GM18951 (cell line): ENCODE data around the gene ERGIC1.
A peak's percentile ranks its signal among the peaks of the same experiment; 100 is the strongest.

Experiments used
- POLR2A ChIP-seq: IDR thresholded peaks from 4 replicates; pipeline ENCODE4 v1.6.1; 2011; ENCODE audit warnings: mild to moderate bottlenecking; ENCODE audit not compliant: insufficient read length, insufficient read depth; ENCODE audit errors: extremely low read depth
- in situ Hi-C: fragments of 300-500 bp; cut with MboI; formaldehyde crosslinking; loops from one replicate; pipeline ENCODE4 v1.12.0; 2022; ENCODE audit warnings: low sequenced_read_pairs, mixed read lengths, inconsistent platforms; ENCODE audit not compliant: unreplicated experiment

ERGIC1 gene

GRCh38 chr5:172973127-172973916 lies 139.3 kb downstream of the ERGIC1 start:
- in situ Hi-C loops, result no loop called here
- TF ChIP-seq POLR2A, result no peak

- in situ Hi-C loops, result no loop called here
- no peak for TF ChIP-seq POLR2A
Measured at GRCh38 chr5:172973931-172974330, 139.9 kb downstream of the ERGIC1 start.

GRCh38 chr5:172975289-172975688 lies 141.2 kb downstream of the ERGIC1 start:
- in situ Hi-C loops, result loop anchor here (25.0 kb wide), 1 partner anchor 362 kb away; the partner anchor contains the start of gene STC2
- no peak for TF ChIP-seq POLR2A

GRCh38 chr5:172979778-172980177 lies 145.7 kb downstream of the ERGIC1 start:
- no peak for TF ChIP-seq POLR2A
- in situ Hi-C loops, result loop anchor here (10.0 to 25.0 kb wide), 2 partner anchors 165 to 358 kb away; partner anchors contain the start of genes BNIP1 and STC2

GRCh38 chr5:172981931-172982330 lies 147.9 kb downstream of the ERGIC1 start:
- TF ChIP-seq POLR2A, result no peak
- in situ Hi-C loops, result loop anchor here (10.0 to 25.0 kb wide), 2 partner anchors 163 to 355 kb away; partner anchors contain the start of genes BNIP1 and STC2

- peak; percentile 91 for TF ChIP-seq POLR2A
- in situ Hi-C loops, result loop anchor here (10.0 to 25.0 kb wide), 2 partner anchors 161 to 354 kb away; partner anchors contain the start of genes BNIP1 and STC2
Measured at GRCh38 chr5:172983542-172984243, 149.6 kb downstream of the ERGIC1 start, which contains the start of gene ATP6V0E1. Gene ATP6V0E1 (plus strand): TSS chr5:172983771. CDS start chr5:172983861, 90 bp downstream.

GRCh38 chr5:172984244-172984953 lies 150.3 kb downstream of the ERGIC1 start:
- in situ Hi-C loops, result loop anchor here (10.0 to 25.0 kb wide), 2 partner anchors 160 to 353 kb away; partner anchors contain the start of genes BNIP1 and STC2
- no peak for TF ChIP-seq POLR2A

- no peak for TF ChIP-seq POLR2A
- in situ Hi-C loops, result loop anchor here (10.0 to 25.0 kb wide), 2 partner anchors 159 to 352 kb away; partner anchors contain the start of genes BNIP1 and STC2
Measured at GRCh38 chr5:172985596-172985995, 151.5 kb downstream of the ERGIC1 start.

- no peak for TF ChIP-seq POLR2A
- in situ Hi-C loops, result loop anchor here (10.0 to 25.0 kb wide), 2 partner anchors 157 to 349 kb away; partner anchors contain the start of genes BNIP1 and STC2
Measured at GRCh38 chr5:172988276-172988675, 154.2 kb downstream of the ERGIC1 start.

GRCh38 chr5:172990776-172991175 lies 156.7 kb downstream of the ERGIC1 start:
- in situ Hi-C loops, result loop anchor here (25.0 kb wide), 1 partner anchor 347 kb away; the partner anchor contains the start of gene STC2
- no peak for TF ChIP-seq POLR2A

GRCh38 chr5:172994405-172994804 lies 160.4 kb downstream of the ERGIC1 start:
- TF ChIP-seq POLR2A, result no peak

GRCh38 chr5:172999372-172999973 lies 165.4 kb downstream of the ERGIC1 start:
- in situ Hi-C loops, result loop anchor here (25.0 kb wide), 1 partner anchor 338 kb away; the partner anchor contains the start of gene STC2

More at GRCh38 chr5:172994405-172994804, 160.4 kb downstream of the ERGIC1 start:
- in situ Hi-C loops, result loop anchor here (25.0 kb wide), 1 partner anchor 343 kb away; the partner anchor contains the start of gene STC2

More at GRCh38 chr5:172999372-172999973, 165.4 kb downstream of the ERGIC1 start:
- no peak for TF ChIP-seq POLR2A
